Epithelial cell of proximal tubule (primary cell): Measurements from ENCODE around the gene LRTM1. TPM values are rescaled to one million over a fixed set of nuclear protein-coding genes. Genes with fewer than 3 reads are reported as not detected.

ENCODE experiments used
- DNase-seq: peaks from one replicate; pipeline ENCODE4 v3.0.0-alpha.2; 2011; ENCODE audit warnings: low read depth
- H3K4me3 ChIP-seq: 2 replicates; pipeline ENCODE4 v1.5.1; 2011; ENCODE audit warnings: low read depth, mild to moderate bottlenecking, low read length
- total RNA-seq: library from RNA; depleted of rRNA; stranded (reverse); fragments of >200 nt; gene quantifications from 2 replicates; pipeline ENCODE4 v1.2.3, GENCODE V29; 2015
- TF ChIP-seq, protein P1 (sequence below): conservative IDR thresholded peaks from 2 replicates; pipeline ENCODE4 v1.5.1; 2012; ENCODE audit warnings: low read depth, mild to moderate bottlenecking, low read length

LRTM1 gene
- total RNA-seq, 1 donor from 2014 or later: not detected

DNA sequence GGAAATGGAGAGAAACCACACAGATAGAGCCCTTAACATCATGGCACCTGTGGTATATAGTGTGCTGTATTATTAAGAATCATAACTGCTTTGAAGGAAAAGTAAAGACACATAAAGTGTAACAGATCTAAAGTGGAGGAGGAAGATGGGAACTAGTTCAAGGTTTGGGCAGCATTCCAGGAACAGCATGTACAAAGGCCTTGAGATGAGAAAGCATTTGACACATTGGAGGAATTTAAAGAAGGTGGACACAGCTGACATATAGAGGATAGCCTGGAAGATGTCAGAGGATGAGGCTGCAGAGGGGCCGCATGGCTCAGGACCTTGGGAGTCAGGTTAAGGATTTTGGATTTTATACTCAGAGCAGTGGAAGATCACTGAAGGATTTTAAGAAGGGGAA, 39.0 kb downstream of the LRTM1 start:
- DNase-seq: no peak
- TF ChIP-seq, protein P1, sequence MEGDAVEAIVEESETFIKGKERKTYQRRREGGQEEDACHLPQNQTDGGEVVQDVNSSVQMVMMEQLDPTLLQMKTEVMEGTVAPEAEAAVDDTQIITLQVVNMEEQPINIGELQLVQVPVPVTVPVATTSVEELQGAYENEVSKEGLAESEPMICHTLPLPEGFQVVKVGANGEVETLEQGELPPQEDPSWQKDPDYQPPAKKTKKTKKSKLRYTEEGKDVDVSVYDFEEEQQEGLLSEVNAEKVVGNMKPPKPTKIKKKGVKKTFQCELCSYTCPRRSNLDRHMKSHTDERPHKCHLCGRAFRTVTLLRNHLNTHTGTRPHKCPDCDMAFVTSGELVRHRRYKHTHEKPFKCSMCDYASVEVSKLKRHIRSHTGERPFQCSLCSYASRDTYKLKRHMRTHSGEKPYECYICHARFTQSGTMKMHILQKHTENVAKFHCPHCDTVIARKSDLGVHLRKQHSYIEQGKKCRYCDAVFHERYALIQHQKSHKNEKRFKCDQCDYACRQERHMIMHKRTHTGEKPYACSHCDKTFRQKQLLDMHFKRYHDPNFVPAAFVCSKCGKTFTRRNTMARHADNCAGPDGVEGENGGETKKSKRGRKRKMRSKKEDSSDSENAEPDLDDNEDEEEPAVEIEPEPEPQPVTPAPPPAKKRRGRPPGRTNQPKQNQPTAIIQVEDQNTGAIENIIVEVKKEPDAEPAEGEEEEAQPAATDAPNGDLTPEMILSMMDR: no peak
- H3K4me3 ChIP-seq: no peak overlapping the region

DNA sequence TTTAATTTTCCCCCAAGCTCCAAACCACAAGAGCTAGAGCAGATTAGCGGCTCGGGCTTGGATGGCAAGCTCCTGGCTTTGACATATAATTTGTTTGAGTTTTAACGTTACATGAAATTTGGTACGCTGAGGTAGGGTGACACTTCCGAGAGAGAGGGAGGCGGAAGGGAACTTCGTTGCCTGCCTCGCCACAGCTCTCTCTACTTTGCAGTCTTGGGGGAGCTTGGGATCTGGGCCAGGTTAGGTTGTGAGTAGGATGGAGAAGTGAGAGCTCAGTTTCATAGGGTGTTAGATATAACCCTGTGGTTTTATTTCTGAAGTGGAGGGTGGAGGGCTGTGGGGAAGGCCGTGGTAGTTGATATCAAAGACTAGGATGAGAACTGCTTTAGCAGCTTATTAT, 39.7 kb downstream of the LRTM1 start:
- H3K4me3 ChIP-seq: no peak overlapping the region
- TF ChIP-seq, protein P1: no peak
- DNase-seq: no peak

DNA sequence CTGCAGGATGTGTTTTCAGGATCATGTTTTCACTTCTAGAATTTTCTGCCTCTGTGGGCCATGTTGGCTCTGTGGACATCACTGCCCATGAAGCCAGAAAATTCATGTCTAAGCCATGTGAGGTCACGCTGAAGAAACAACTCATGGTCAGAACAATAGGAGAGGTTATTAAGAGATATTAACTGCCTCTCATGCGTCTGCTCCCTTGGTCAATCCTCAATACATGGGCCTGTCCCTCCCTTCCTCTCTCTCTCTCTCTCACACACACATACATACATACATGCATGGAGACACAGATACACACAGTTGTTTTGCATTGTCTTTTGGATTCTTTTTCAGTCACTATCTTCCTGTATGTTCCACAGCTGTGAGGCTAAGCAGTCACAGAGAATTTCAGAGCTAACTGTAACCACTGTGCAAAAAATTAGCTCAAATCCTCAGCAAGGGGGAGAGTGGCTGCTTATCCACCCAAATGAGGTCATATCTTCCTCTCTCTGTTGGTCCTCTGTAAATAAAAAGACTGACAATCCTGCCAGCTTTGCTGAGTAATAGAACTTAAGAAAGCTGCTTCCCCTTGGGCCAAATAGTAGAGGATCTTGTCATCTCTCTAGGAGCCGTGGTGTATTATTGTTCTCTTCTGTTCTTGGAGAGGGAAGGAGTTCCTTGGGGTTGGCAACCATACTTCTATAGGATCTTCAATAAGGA, 45.6 kb downstream of the LRTM1 start:
- H3K4me3 ChIP-seq: no peak overlapping the region
- TF ChIP-seq, protein P1: no peak
- DNase-seq: peak; percentile 49

DNA sequence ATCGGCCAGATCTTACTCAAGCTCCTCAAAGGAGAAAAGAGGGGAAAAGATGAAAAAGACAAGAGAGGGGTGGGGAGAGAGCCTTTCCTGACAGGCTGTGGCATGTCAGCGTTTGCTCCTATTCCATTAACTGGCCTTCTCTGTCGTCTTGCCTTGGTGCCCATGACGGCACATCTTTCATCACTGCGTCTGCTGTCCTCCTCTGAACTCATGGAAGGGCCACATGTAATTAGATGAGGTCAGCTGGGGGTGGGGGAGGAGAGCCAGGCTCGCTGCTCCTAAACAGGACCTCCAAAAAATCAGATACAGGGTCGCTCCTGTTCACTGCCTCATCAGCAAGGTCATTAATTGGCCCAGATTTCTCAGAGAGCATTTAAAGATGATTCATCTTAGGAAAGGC, 49.7 kb downstream of the LRTM1 start:
- TF ChIP-seq, protein P1: no peak
- DNase-seq: no peak
- no peak overlapping the region for H3K4me3 ChIP-seq

DNA sequence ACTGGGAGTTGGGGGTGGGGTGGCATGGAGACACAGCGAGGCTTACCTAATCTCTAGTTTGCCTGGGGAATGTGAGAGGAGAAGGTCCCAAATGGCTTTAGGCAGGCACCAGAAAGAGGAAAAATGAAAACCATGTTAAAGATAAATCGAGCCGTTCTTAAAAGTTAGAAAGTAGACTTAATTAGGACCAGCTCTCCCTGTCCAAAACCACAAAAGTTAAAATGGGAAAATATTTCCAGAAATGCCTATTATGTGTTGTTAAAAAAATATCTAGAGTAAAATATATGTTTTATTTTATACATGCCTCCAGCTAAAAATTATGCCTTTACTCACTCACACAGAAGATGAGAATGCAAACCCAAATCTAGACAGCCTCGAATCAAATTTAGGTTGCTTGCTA, 50.1 kb downstream of the LRTM1 start:
- TF ChIP-seq, protein P1: no peak
- no peak overlapping the region for H3K4me3 ChIP-seq
- DNase-seq: no peak

DNA sequence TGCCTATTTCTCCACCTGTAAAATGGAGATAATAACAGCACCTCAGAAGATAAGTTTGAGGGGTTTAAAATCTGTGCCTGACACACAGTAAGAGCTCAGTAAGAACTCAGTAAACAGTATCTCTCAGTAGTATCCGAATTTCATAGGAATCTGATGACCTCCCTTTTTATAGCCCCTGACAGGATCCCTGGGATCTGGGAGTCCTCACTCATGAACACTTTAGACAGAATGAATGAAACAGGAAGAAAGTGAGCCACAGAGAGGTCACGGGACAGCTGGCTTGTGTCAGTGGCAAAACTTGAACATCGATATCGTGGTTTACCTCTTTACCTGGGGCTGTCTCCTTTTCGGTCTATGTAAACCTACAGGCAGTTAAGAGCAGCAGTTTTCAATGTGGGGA, 51.2 kb downstream of the LRTM1 start:
- no peak for DNase-seq
- TF ChIP-seq, protein P1: no peak
- H3K4me3 ChIP-seq: no peak overlapping the region
